ENCODE data around the gene PROKR2.

PROKR2 gene

GRCh38 chr20:5356941-5357340 is 40.2 kb upstream of the PROKR2 start:
- no peak for TF ChIP-seq CTCF (IDR thresholded peaks at IDR 0.05; ENCODE audit: low read depth, low read length, missing control alignments)
- DNase-seq (ENCODE audit: extremely low read depth, low read depth) = no peak

GRCh38 chr20:5354901-5355300 is 38.1 kb upstream of the PROKR2 start:
- no peak overlapping the region for H3K4me3 ChIP-seq (replicated peaks; ENCODE audit: low read depth, low read length)
- no peak for TF ChIP-seq CTCF (IDR thresholded peaks at IDR 0.05; ENCODE audit: low read depth, low read length, missing control alignments)
- DNase-seq (ENCODE audit: extremely low read depth, low read depth) = no peak

More at GRCh38 chr20:5356941-5357340, 40.2 kb upstream of the PROKR2 start:
- no peak overlapping the region for H3K4me3 ChIP-seq (replicated peaks; ENCODE audit: low read depth, low read length)

- DNase-seq (ENCODE audit: extremely low read depth, low read depth) = peak; percentile 25
- no peak for TF ChIP-seq CTCF (IDR thresholded peaks at IDR 0.05; ENCODE audit: low read depth, low read length, missing control alignments)
Observed at GRCh38 chr20:5353624-5354496, 37.1 kb upstream of the PROKR2 start.

GRCh38 chr20:5349448-5349847 is 32.7 kb upstream of the PROKR2 start:
- DNase-seq (ENCODE audit: extremely low read depth, low read depth) = no peak
- H3K4me3 ChIP-seq (replicated peaks; ENCODE audit: low read depth, low read length) = no peak overlapping the region
- no peak for TF ChIP-seq CTCF (IDR thresholded peaks at IDR 0.05; ENCODE audit: low read depth, low read length, missing control alignments)

More at GRCh38 chr20:5353624-5354496, 37.1 kb upstream of the PROKR2 start:
- no peak overlapping the region for H3K4me3 ChIP-seq (replicated peaks; ENCODE audit: low read depth, low read length)

- no peak for TF ChIP-seq CTCF (IDR thresholded peaks at IDR 0.05; ENCODE audit: low read depth, low read length, missing control alignments)
- DNase-seq (ENCODE audit: extremely low read depth, low read depth) = no peak
- H3K4me3 ChIP-seq (replicated peaks; ENCODE audit: low read depth, low read length) = no peak overlapping the region
Observed at GRCh38 chr20:5342021-5342420, 25.3 kb upstream of the PROKR2 start.

- no peak for DNase-seq (ENCODE audit: extremely low read depth, low read depth)
- no peak for TF ChIP-seq CTCF (IDR thresholded peaks at IDR 0.05; ENCODE audit: low read depth, low read length, missing control alignments)
- no peak overlapping the region for H3K4me3 ChIP-seq (replicated peaks; ENCODE audit: low read depth, low read length)
Observed at GRCh38 chr20:5331340-5331739, 14.6 kb upstream of the PROKR2 start.
